GM18909 (cell line): ENCODE results near the gene NME5.

Source experiments
- ATAC-seq: cut with Tn5 transposase; IDR thresholded peaks from one replicate; pipeline ENCODE4 v1.9.1; 2021; ENCODE audit warnings: mild to moderate bottlenecking; ENCODE audit not compliant: unreplicated experiment, poor library complexity

Gene NME5

GRCh38 chr5:138140268-138140667, 1.0 kb upstream of the NME5 start:
- ATAC-seq = no peak

- no peak for ATAC-seq
Measured at GRCh38 chr5:138139781-138140090, 508 bp upstream of the NME5 start.

- no peak for ATAC-seq
Measured at GRCh38 chr5:138132543-138132942, 6.7 kb downstream of the NME5 start.

GRCh38 chr5:138129347-138129746, 9.9 kb downstream of the NME5 start:
- no peak for ATAC-seq

- ATAC-seq = no peak
Measured at GRCh38 chr5:138128334-138128733, 10.9 kb downstream of the NME5 start.

GRCh38 chr5:138115254-138115653, 24.0 kb downstream of the NME5 start:
- ATAC-seq = no peak

- ATAC-seq = no peak
Measured at GRCh38 chr5:138111937-138112336, 27.3 kb downstream of the NME5 start.

GRCh38 chr5:138111181-138111580, 28.0 kb downstream of the NME5 start:
- no peak for ATAC-seq

- ATAC-seq = no peak
Measured at GRCh38 chr5:138110266-138110963, 28.8 kb downstream of the NME5 start.

GRCh38 chr5:138109463-138110265, 29.6 kb downstream of the NME5 start:
- ATAC-seq = no peak

- no peak for ATAC-seq
Measured at GRCh38 chr5:138107213-138107612, 32.0 kb downstream of the NME5 start.

- no peak for ATAC-seq
Measured at GRCh38 chr5:138105709-138106108, 33.5 kb downstream of the NME5 start.

GRCh38 chr5:138103319-138103637, 36.0 kb downstream of the NME5 start:
- no peak for ATAC-seq

GRCh38 chr5:138102454-138103318, 36.5 kb downstream of the NME5 start:
- no peak for ATAC-seq

- ATAC-seq = no peak
Measured at GRCh38 chr5:138096997-138097828, 42.0 kb downstream of the NME5 start.

- ATAC-seq = no peak
Measured at GRCh38 chr5:138096363-138096762, 42.9 kb downstream of the NME5 start.

GRCh38 chr5:138095100-138095907, 43.9 kb downstream of the NME5 start:
- no peak for ATAC-seq

GRCh38 chr5:138093036-138093435, 46.2 kb downstream of the NME5 start:
- no peak for ATAC-seq

- ATAC-seq = no peak
Measured at GRCh38 chr5:138092301-138092700, 46.9 kb downstream of the NME5 start.

GRCh38 chr5:138091685-138092084, 47.5 kb downstream of the NME5 start:
- ATAC-seq = no peak
